Lower lobe of right lung (tissue), 2 donors: ENCODE results near the gene MRPS12. TPM values are rescaled to one million over a fixed set of nuclear protein-coding genes. Genes with fewer than 3 reads are reported as not detected.

Experiments
- ATAC-seq, 2 donors: fragments of 200-7000 bp; cut with Tn5 transposase; one replicate each; pipeline ENCODE4 v1.9.1; 2020 to 2022; ENCODE audit warnings: mild to moderate bottlenecking in 2 of 2, moderate library complexity in 2 of 2
- DNase-seq: peaks from one replicate; pipeline ENCODE4 v3.0.0-alpha.2; 2020
- H3K27ac ChIP-seq: fragments of 200-600 bp; one replicate; pipeline ENCODE4 v1.8.0; 2022
- H3K27me3 ChIP-seq: fragments of 200-600 bp; one replicate; pipeline ENCODE4 v1.8.0; 2022; ENCODE audit warnings: low read depth
- H3K36me3 ChIP-seq: fragments of 200-600 bp; one replicate; pipeline ENCODE4 v1.8.0; 2022; ENCODE audit warnings: mild to moderate bottlenecking
- H3K4me1 ChIP-seq: fragments of 200-600 bp; one replicate; pipeline ENCODE4 v1.8.0; 2022
- H3K4me3 ChIP-seq: fragments of 200-600 bp; one replicate; pipeline ENCODE4 v1.8.0; 2022; ENCODE audit warnings: mild to moderate bottlenecking
- H3K9me3 ChIP-seq: fragments of 200-600 bp; one replicate; pipeline ENCODE4 v1.8.0; 2022
- CTCF ChIP-seq: fragments of 200-600 bp; IDR thresholded peaks from one replicate; pipeline ENCODE4 v1.8.0; 2022; ENCODE audit warnings: antibody characterized with exemption, mild to moderate bottlenecking
- intact Hi-C: fragments of 100-400 bp; cut with DNase I; formaldehyde crosslinking; loops from one replicate; pipeline ENCODE4 v1.11.0; 2022
- total RNA-seq: library from RNA; stranded (reverse); fragmentation: NEBNext Ultra II Directional; extraction: Animal tissue kit (Norgen Biotek cat#: 25700); gene quantifications from one replicate; pipeline ENCODE4 v1.2.1, GENCODE V29; 2021
- donor health status: DM: no; HTN: yes; CAD: no; lungs with severe emphysema.

The MRPS12 gene
- total RNA-seq, 1 donor from 2014 or later = 25.9 TPM

DNA sequence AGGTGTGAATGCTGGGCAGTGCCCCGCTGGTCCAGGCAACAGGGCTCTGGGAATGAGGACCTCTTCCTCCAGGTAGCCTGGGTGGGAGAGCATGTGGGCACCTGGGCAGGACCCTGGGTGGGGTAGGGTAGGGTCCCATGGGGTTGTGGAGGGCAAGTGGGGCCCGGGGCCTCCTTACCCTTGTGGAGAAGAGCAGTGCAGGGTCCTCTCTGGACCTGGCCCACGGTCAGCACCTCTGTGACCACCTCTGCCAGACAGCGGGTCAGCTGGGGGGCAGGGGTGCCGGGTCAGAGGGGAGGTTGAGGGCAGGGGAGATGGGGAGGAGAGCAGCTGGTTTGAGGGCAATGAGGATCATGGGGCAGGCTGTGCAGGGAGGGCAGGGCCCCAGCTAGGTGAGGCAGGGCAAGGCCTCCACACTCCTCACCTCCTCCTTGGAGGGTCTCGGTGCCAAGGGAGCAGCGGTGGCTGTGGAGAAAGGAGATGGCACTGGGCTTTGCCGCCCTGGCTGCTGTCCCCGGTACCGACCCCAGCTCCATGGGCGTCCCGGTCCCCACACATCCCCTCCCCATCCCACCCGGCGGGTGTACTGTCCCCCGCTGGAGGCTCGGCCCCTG lies 19.2 kb upstream of the MRPS12 start:
- peak in 1 of 2 donors; percentile 7 for ATAC-seq
- no peak for DNase-seq
- intact Hi-C loops = no loop called here
- Histone ChIP-seq H3K27ac (no peak overlapping the region), H3K4me1 (no peaks in the 10 kb centered on the region), H3K36me3 (peaks cover 28% of the 10 kb centered on the region), H3K4me3 (no peak overlapping the region), H3K27me3 (peaks cover 13% of the 10 kb centered on the region), H3K9me3 (no peaks in the 10 kb centered on the region)
- no peak for TF ChIP-seq CTCF

DNA sequence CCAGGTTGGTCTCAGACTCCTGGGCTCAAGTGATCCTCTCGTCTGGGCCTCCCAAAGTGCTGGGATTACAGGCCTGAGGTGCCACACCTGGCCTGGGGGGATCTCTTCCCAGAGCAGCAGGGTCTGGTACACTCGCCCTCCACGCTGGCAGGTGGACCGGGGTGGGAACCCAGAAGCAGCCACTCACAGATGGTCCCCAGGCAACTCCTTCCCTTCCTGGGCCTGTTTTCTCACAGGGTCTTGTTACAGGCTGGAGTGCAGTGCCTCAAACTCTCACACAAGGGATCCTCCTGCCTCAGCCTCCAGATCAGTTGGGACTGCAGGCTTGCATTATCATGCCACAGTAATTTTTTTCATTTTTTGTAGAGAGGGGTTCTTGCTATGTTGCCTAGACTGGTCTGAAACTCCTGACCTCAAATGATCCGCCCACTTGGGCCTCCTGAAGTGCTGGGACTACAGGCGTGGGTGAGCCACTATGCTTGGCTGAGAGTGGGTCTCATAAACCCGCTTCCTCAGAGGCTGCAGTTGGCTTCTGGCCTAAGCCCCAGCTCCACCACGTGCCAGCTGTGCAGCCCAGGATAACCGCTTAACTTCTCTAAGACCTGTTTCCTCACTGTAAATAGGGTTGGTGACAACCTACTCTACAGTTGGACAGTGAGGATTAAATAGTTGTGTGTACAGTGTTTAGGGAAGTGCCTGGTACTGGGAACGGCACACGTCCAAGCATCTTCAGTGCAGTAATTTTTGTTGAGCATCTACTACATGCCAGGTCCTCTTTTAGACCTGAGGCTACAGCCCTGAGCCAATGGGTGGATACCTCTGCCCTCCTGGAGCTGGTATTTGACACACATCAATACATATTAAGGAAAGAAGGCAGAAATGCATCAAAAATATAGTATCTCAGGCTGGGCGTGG lies 17.9 kb upstream of the MRPS12 start:
- no peak for TF ChIP-seq CTCF
- ATAC-seq = peak in 1 of 2 donors; percentile 28
- Histone ChIP-seq H3K36me3 (peaks cover 16% of the 10 kb centered on the region), H3K9me3 (no peaks in the 10 kb centered on the region), H3K27ac (no peak overlapping the region), H3K27me3 (peaks cover 13% of the 10 kb centered on the region), H3K4me1 (no peaks in the 10 kb centered on the region), H3K4me3 (no peak overlapping the region)
- no peak for DNase-seq
- intact Hi-C loops = no loop called here

DNA sequence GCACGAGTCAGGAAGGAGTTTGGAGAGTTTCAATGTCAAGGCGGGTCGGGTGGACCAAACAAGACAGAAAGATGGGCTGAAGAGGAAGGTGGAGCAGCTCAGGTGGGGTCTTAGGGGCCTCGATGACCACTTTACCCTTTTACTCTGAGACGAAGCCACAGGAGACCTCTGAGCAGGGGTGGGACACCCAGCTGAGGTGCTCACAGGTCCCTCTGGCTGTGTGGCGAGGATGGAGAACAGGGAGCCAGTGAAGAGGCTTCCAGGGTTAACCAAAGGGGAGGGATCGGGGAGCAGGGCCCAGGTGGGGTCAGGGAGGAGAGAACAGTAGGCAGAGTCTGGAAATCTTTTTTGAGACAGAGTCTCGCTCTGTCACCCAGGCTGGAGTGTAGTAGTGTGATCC lies 16.8 kb upstream of the MRPS12 start:
- DNase-seq (peak; percentile 17), ATAC-seq (no peak)
- no peak for TF ChIP-seq CTCF
- Histone ChIP-seq H3K36me3 (peaks cover 6% of the 10 kb centered on the region), H3K9me3 (no peaks in the 10 kb centered on the region), H3K4me1 (no peaks in the 10 kb centered on the region), H3K4me3 (no peak overlapping the region), H3K27me3 (peaks cover 13% of the 10 kb centered on the region), H3K27ac (no peak overlapping the region)
- intact Hi-C loops = no loop called here

DNA sequence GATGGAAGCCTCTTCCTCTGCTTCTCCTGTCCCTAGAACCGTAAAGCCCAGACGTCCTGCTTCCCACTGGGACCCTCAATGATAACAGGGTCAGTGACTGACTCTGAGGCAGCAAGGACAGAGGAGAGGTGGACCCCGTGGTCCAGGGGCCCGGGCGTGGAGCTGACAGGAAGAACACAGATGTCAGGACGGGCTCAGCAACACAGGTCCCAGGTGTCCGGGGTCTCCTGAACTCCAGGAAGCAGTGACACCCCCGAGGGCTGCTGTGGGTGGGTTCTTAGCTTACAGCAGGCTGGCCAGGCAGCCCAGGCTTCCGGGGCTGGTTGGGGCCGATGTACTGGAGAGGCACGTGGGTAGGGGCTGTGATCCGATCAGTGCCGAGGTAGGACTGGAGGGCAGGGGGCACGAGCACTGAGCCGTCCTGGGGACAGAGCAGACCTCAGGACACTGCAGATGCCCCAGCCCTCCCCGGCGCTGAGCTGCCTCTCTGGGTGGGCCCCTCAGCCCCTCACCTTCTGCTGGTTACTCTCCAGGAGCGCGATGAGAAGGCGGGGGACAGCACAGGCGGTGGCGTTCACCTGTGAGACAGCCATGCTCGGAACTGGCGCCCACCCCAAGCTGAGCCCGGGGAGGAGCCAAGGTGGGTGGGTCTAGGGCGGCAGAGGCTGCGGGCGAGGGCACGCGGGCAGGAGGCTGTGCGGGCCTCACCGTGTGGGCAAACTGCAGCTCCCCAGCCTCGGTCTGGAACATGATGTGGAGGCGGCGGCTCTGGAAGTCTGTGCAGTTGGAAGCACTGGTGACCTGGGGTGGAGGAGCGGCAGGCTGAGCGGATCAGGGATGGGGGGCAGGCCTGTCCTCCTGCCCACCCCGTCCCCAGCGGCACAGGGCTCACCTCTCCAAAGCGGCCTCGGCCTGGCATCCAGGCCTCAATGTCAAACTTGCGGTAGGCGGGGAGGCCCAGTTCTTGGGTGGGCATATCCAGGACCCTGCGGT lies 15.1 kb upstream of the MRPS12 start:
- intact Hi-C loops = no loop called here
- Histone ChIP-seq H3K27ac (no peak overlapping the region), H3K9me3 (no peaks in the 10 kb centered on the region), H3K27me3 (peaks cover 13% of the 10 kb centered on the region), H3K4me1 (no peaks in the 10 kb centered on the region), H3K4me3 (no peak overlapping the region), H3K36me3 (no peaks in the 10 kb centered on the region)
- DNase-seq (peak; percentile 34), ATAC-seq (no peak)
- TF ChIP-seq CTCF = no peak

GRCh38 chr19:38917516-38917915 lies 13.2 kb upstream of the MRPS12 start:
- ATAC-seq (no peak), DNase-seq (no peak)
- Histone ChIP-seq H3K27me3 (no peaks in the 10 kb centered on the region), H3K27ac (no peak overlapping the region), H3K9me3 (no peaks in the 10 kb centered on the region), H3K4me1 (no peaks in the 10 kb centered on the region), H3K4me3 (no peak overlapping the region), H3K36me3 (peaks cover 12% of the 10 kb centered on the region)
- TF ChIP-seq CTCF = no peak
- intact Hi-C loops = no loop called here
